GM19193 (cell line): ENCODE data around the gene PDXDC1.
"Not testable (repeated sequence)": the region's sequence is repeated elsewhere in the genome, so short reads cannot be mapped to it uniquely, and the experiment has no call there.

ENCODE experiments used
- POLR2A ChIP-seq: IDR thresholded peaks from 4 replicates; pipeline ENCODE4 v1.6.1; 2011; ENCODE audit not compliant: insufficient read depth, insufficient read length; ENCODE audit errors: extremely low read depth

Gene PDXDC1

GRCh38 chr16:14974656-14975417 lies at the start of gene PDXDC1:
Gene PDXDC1, plus strand, starts transcription at chr16:14975026. Its CDS starts 174 bp downstream, at chr16:14975200.
- TF ChIP-seq POLR2A = peak; percentile 79

GRCh38 chr16:14937143-14937542 lies 37.7 kb upstream of the PDXDC1 start, which contains the start of gene NPIPA1:
Gene NPIPA1, plus strand, starts transcription at chr16:14937443. Its CDS starts 0 bp downstream, at chr16:14937443.
- TF ChIP-seq POLR2A = not testable (repeated sequence)

GRCh38 chr16:14955546-14956231 lies 19.1 kb upstream of the PDXDC1 start:
- TF ChIP-seq POLR2A = no peak

GRCh38 chr16:14957576-14958322 lies 17.1 kb upstream of the PDXDC1 start:
- no peak for TF ChIP-seq POLR2A

- no peak for TF ChIP-seq POLR2A
Measured at GRCh38 chr16:14958323-14958600, 16.6 kb upstream of the PDXDC1 start.

GRCh38 chr16:14958970-14959369 lies 15.9 kb upstream of the PDXDC1 start:
- TF ChIP-seq POLR2A = no peak

- no peak for TF ChIP-seq POLR2A
Measured at GRCh38 chr16:14961405-14962186, 13.2 kb upstream of the PDXDC1 start.

GRCh38 chr16:14963281-14964173 lies 11.3 kb upstream of the PDXDC1 start:
- no peak for TF ChIP-seq POLR2A

GRCh38 chr16:14965328-14965727 lies 9.5 kb upstream of the PDXDC1 start:
- TF ChIP-seq POLR2A = no peak

GRCh38 chr16:15031179-15031578 lies 56.4 kb downstream of the PDXDC1 start:
- TF ChIP-seq POLR2A = no peak

- no peak for TF ChIP-seq POLR2A
Measured at GRCh38 chr16:15031586-15031985, 56.8 kb downstream of the PDXDC1 start.

GRCh38 chr16:15032547-15033308 lies 57.9 kb downstream of the PDXDC1 start:
- TF ChIP-seq POLR2A = no peak

GRCh38 chr16:15033309-15033707 lies 58.5 kb downstream of the PDXDC1 start:
- TF ChIP-seq POLR2A = no peak
